Measurements from ENCODE around the gene S100A7A. TPM values are rescaled to one million over a fixed set of nuclear protein-coding genes. Genes with fewer than 3 reads are reported as not detected.

S100A7A gene
- polyA plus RNA-seq, 1 of the 3 experiments (the other 2 are of a cell fraction) = not detected

DNA sequence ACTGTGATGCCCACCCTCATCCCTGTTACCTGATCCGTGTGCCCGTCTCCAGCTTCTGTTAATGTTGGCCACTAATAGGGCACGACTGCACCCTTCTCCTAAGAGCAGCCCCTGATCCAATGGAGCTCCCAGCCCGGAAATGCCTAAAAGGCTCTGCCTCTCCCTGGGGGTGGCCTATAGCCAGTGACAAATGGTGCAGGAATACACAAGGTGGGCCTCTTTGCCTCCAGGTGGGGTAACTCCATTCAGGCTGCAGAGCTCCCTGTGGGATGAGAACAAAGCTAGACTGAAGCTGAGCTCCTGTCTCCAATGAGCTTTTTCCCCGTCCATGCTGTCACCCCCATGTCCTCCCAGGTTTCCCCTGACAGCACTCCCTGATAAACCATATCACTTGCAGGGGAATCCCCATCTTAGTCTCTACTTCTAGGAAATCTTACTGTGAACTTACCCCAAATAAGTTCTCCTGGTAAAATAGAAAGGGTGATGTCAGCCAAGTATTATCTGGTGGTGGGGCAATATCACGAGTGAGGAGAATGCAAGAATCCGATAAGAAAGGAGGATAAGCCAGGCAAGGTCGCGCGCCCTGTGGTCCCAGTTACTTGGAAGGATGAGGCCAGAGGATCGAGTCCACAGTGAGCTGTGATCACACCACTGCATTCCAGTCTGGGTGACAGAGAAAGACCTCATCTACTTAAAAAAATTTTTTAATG lies 18.6 kb downstream of the S100A7A start:
- Histone ChIP-seq H3K4me3 (ENCODE audit: low read depth in 2 of 2, low read length in 1 of 2) (no peak overlapping the region), H3K36me3 (replicated peaks in 1 of 2; ENCODE audit: control insufficient read depth in 1 of 2, insufficient read depth in 2 of 2, low read length in 1 of 2) (no peaks in the 10 kb centered on the region), H3K27me3 (ENCODE audit: insufficient read depth) (peaks cover 12% of the 10 kb centered on the region; the same call in 1 of the 2 replicates), H2AFZ (ENCODE audit: low read depth) (no peak overlapping the region), H3K9ac (no peak overlapping the region), H3K9me3 (no peaks in the 10 kb centered on the region), H3F3A (replicated peaks; ENCODE audit: insufficient read depth) (no peaks in the 10 kb centered on the region), H3K27ac (ENCODE audit: low read depth in 2 of 2, low read length in 1 of 2) (no peak overlapping the region), H3K79me2 (ENCODE audit: insufficient read depth) (no peaks in the 10 kb centered on the region), H3K4me2 (no peak overlapping the region), H3K9me2 (no peaks in the 10 kb centered on the region), H4K20me1 (ENCODE audit: insufficient read depth) (no peaks in the 10 kb centered on the region), H3K4me1 (ENCODE audit: control insufficient read depth in 1 of 2, insufficient read depth in 2 of 2, low read depth in 1 of 2, low read length in 1 of 2) (no peaks in the 10 kb centered on the region)
- CTCF ChIA-PET = interaction anchor here (1.0 to 1.5 kb wide), 2 partner anchors 11 to 82 kb away, joined by 3 to 4 read pairs; no protein-coding TSS in a partner anchor
- TF ChIP-seq EZH2phosphoT487 (IDR thresholded peaks at IDR 0.05; ENCODE audit: borderline replicate concordance, low read depth) (no peak), PBX3 (IDR thresholded peaks at IDR 0.05) (no peak), JUND (IDR thresholded peaks at IDR 0.05) (no peak), RXRA (IDR thresholded peaks at IDR 0.05; ENCODE audit: borderline replicate concordance, low read depth) (no peak), CHD2 (IDR thresholded peaks at IDR 0.05; ENCODE audit: low read length, partially characterized antibody) (no peak)
- TF ChIP-seq, protein P1, sequence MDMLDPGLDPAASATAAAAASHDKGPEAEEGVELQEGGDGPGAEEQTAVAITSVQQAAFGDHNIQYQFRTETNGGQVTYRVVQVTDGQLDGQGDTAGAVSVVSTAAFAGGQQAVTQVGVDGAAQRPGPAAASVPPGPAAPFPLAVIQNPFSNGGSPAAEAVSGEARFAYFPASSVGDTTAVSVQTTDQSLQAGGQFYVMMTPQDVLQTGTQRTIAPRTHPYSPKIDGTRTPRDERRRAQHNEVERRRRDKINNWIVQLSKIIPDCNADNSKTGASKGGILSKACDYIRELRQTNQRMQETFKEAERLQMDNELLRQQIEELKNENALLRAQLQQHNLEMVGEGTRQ (IDR thresholded peaks at IDR 0.05; ENCODE audit: borderline replicate concordance, low read depth, low read length) = no peak
- POLR2A ChIA-PET = interaction anchor here (0.7 kb wide), 1 partner anchor 532 kb away, joined by 3 read pairs; no protein-coding TSS in a partner anchor
- 14% methylated on average over 11 of the region's 11 CpGs for WGBS (ENCODE audit: low lambda C conversion rate)
- no peak for DNase-seq

DNA sequence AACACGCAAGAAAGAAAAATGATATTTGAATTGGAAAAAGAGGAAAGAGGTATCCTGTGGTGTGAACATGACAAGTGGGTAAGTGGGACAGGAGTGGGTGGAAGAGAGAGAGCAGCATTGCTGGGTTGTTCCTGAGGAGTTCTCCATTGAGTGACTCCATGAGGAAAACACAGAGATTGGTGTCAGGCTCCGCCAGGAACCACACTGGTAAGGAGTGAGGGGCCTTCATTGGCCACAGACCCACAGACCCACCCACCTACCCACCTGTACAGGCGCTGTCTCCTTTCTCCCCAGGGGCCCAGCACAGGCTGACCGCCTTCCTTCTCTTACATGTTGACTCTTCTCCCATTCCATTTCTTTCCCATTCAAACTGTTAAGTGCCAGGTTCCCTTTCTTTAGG lies 20.9 kb downstream of the S100A7A start:
- ChIA-PET POLR2A (no interaction called here), CTCF (interaction anchor here (0.6 to 2.4 kb wide), 2 partner anchors 57 to 780 kb away, joined by 3 to 6 read pairs; no protein-coding TSS in a partner anchor)
- Histone ChIP-seq H4K20me1 (ENCODE audit: insufficient read depth) (no peaks in the 10 kb centered on the region), H3K79me2 (ENCODE audit: insufficient read depth) (no peaks in the 10 kb centered on the region), H3F3A (replicated peaks; ENCODE audit: insufficient read depth) (no peaks in the 10 kb centered on the region), H3K9ac (no peak overlapping the region), H3K4me3 (ENCODE audit: low read depth in 2 of 2, low read length in 1 of 2) (no peak overlapping the region), H3K27me3 (ENCODE audit: insufficient read depth) (peaks cover 12% of the 10 kb centered on the region; the same call in 1 of the 2 replicates), H3K4me2 (no peak overlapping the region), H3K9me3 (no peaks in the 10 kb centered on the region), H3K4me1 (ENCODE audit: control insufficient read depth in 1 of 2, insufficient read depth in 2 of 2, low read depth in 1 of 2, low read length in 1 of 2) (no peaks in the 10 kb centered on the region), H2AFZ (ENCODE audit: low read depth) (no peak overlapping the region), H3K27ac (ENCODE audit: low read depth in 2 of 2, low read length in 1 of 2) (no peak overlapping the region), H3K36me3 (replicated peaks in 1 of 2; ENCODE audit: control insufficient read depth in 1 of 2, insufficient read depth in 2 of 2, low read length in 1 of 2) (no peaks in the 10 kb centered on the region), H3K9me2 (no peaks in the 10 kb centered on the region)
- no peak for DNase-seq
- WGBS (ENCODE audit: low lambda C conversion rate) = 5% methylated on average over 4 of the region's 4 CpGs
- no peak for TF ChIP-seq POLR2AphosphoS5 (IDR thresholded peaks at IDR 0.05; ENCODE audit: low read depth, low read length)
- no peak for TF ChIP-seq MXI1 (IDR thresholded peaks at IDR 0.05; ENCODE audit: low read depth, low read length)
- TF ChIP-seq MEF2A (IDR thresholded peaks at IDR 0.05; ENCODE audit: borderline replicate concordance, low read depth) = no peak
- TF ChIP-seq GABPA (IDR thresholded peaks at IDR 0.05; ENCODE audit: low read depth) = no peak
- no peak for TF ChIP-seq FOXJ3 (CRISPR knock-in tag; IDR thresholded peaks at IDR 0.05)
- TF ChIP-seq TCF12 (IDR thresholded peaks at IDR 0.05) = no peak
- TF ChIP-seq TAF1 (IDR thresholded peaks at IDR 0.05; ENCODE audit: borderline replicate concordance, low read depth, low read length) = no peak
- TF ChIP-seq SIN3A (IDR thresholded peaks at IDR 0.05; ENCODE audit: borderline replicate concordance, low read depth, low read length) = no peak
- no peak for TF ChIP-seq CTCF (IDR thresholded peaks at IDR 0.05)
- no peak for TF ChIP-seq RFX5 (IDR thresholded peaks at IDR 0.05; ENCODE audit: low read length)
- TF ChIP-seq FOSL2 (IDR thresholded peaks at IDR 0.05; ENCODE audit: borderline replicate concordance, low read depth) = no peak
- TF ChIP-seq USF1 (IDR thresholded peaks at IDR 0.05; ENCODE audit: borderline replicate concordance, low read depth) = no peak
- TF ChIP-seq MAX (IDR thresholded peaks at IDR 0.05; ENCODE audit: low read depth) = no peak
- no peak for TF ChIP-seq NRF1 (IDR thresholded peaks at IDR 0.05; ENCODE audit: low read depth, low read length)
- no peak for TF ChIP-seq YY1 (IDR thresholded peaks at IDR 0.05; ENCODE audit: low read depth)
- no peak for TF ChIP-seq ELF1 (IDR thresholded peaks at IDR 0.05)
